Subcutaneous abdominal adipose tissue (tissue), 5 donors: ENCODE data around the gene LTB4R.

Experiments
- H3K27ac ChIP-seq: one replicate; pipeline ENCODE4 v1.7.0; 2013; ENCODE audit warnings: low read depth, mild to moderate bottlenecking, inconsistent platforms, low read length, moderate library complexity
- H3K27me3 ChIP-seq, 5 donors: one replicate each; pipeline ENCODE4 v1.7.0; 2013; ENCODE audit warnings: low read length in 5 of 5, inconsistent platforms in 1 of 5; ENCODE audit not compliant: control insufficient read depth in 5 of 5, insufficient read depth in 4 of 5
- H3K36me3 ChIP-seq, 5 donors: one replicate each; pipeline ENCODE4 v1.7.0; 2013; ENCODE audit warnings: low read length in 5 of 5; ENCODE audit not compliant: control insufficient read depth in 5 of 5, insufficient read depth in 5 of 5
- H3K4me1 ChIP-seq, 5 donors: one replicate each; pipeline ENCODE4 v1.7.0; 2013; ENCODE audit warnings: low read length in 5 of 5, mild to moderate bottlenecking in 3 of 5, moderate library complexity in 1 of 5; ENCODE audit not compliant: control insufficient read depth in 5 of 5, insufficient read depth in 5 of 5
- H3K4me3 ChIP-seq, 5 donors: one replicate each; pipeline ENCODE4 v1.7.0; 2013; ENCODE audit warnings: low read length in 5 of 5, low read depth in 1 of 5
- H3K9ac ChIP-seq, 5 donors: one replicate each; pipeline ENCODE4 v1.7.0; 2013; ENCODE audit warnings: low read length in 5 of 5, mild to moderate bottlenecking in 4 of 5, moderate library complexity in 3 of 5
- H3K9me3 ChIP-seq, 5 donors: one replicate each; pipeline ENCODE4 v1.7.0; 2013; ENCODE audit warnings: low read length in 5 of 5; ENCODE audit not compliant: control insufficient read depth in 5 of 5
- donor health status: healthy.
- donor health status: healthy.
- donor health status: healthy.
- donor health status: healthy.
- donor health status: healthy.

LTB4R gene, protein sequence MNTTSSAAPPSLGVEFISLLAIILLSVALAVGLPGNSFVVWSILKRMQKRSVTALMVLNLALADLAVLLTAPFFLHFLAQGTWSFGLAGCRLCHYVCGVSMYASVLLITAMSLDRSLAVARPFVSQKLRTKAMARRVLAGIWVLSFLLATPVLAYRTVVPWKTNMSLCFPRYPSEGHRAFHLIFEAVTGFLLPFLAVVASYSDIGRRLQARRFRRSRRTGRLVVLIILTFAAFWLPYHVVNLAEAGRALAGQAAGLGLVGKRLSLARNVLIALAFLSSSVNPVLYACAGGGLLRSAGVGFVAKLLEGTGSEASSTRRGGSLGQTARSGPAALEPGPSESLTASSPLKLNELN

DNA sequence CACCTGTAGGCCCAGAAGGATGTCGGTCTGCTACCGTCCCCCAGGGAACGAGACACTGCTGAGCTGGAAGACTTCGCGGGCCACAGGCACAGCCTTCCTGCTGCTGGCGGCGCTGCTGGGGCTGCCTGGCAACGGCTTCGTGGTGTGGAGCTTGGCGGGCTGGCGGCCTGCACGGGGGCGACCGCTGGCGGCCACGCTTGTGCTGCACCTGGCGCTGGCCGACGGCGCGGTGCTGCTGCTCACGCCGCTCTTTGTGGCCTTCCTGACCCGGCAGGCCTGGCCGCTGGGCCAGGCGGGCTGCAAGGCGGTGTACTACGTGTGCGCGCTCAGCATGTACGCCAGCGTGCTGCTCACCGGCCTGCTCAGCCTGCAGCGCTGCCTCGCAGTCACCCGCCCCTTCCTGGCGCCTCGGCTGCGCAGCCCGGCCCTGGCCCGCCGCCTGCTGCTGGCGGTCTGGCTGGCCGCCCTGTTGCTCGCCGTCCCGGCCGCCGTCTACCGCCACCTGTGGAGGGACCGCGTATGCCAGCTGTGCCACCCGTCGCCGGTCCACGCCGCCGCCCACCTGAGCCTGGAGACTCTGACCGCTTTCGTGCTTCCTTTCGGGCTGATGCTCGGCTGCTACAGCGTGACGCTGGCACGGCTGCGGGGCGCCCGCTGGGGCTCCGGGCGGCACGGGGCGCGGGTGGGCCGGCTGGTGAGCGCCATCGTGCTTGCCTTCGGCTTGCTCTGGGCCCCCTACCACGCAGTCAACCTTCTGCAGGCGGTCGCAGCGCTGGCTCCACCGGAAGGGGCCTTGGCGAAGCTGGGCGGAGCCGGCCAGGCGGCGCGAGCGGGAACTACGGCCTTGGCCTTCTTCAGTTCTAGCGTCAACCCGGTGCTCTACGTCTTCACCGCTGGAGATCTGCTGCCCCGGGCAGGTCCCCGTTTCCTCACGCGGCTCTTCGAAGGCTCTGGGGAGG is at the start of gene LTB4R:
Gene LTB4R, plus strand, starts transcription at position 857 of the 959 bp plus-strand sequence. CDS start 4,150 bp downstream, outside the sequence.
- no peaks in the 10 kb centered on the region for H3K9me3 ChIP-seq
- H3K27me3 ChIP-seq = no peaks in the 10 kb centered on the region
- peak within 1 kb of the TSS; percentile 74 for H3K27ac ChIP-seq
- peak within 1 kb of the TSS; percentile 54 to 71 (median 67) for H3K4me3 ChIP-seq
- H3K9ac ChIP-seq = peak within 1 kb of the TSS in 4 of 5 donors; percentile 45 to 79 (median 62)
- peaks cover 17 to 83% (median 71%) of the 10 kb centered on the region in 5 donors for H3K4me1 ChIP-seq
- H3K36me3 ChIP-seq = peaks cover 5 to 19% (median 18%) of the 10 kb centered on the region in 5 donors

DNA sequence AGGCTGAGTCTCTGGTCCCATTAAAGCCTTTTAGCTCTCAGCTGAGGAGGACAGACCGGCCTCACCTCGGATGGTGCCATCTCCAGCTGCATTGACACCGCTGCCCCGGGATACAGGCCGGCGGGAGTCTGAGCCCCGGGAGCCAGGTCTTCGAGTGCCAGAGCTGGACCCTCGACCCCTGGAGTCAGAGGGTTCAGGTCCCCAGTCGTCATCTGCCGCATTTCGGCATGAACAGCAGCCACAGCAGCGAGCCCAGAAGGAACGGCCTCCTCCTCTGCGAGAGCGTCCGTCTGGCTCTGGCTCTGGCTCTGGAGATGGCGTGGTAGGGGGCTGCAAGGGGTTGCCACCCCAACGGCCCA is 49.4 kb upstream of the LTB4R start:
- Histone ChIP-seq H3K9ac (no peak overlapping the region), H3K4me1 (peaks cover 0 to 21% (median 13%) of the 10 kb centered on the region in 5 donors), H3K36me3 (peaks cover 0 to 28% (median 21%) of the 10 kb centered on the region in 5 donors), H3K27ac (no peak overlapping the region), H3K27me3 (no peaks in the 10 kb centered on the region), H3K9me3 (no peaks in the 10 kb centered on the region), H3K4me3 (no peak overlapping the region)

DNA sequence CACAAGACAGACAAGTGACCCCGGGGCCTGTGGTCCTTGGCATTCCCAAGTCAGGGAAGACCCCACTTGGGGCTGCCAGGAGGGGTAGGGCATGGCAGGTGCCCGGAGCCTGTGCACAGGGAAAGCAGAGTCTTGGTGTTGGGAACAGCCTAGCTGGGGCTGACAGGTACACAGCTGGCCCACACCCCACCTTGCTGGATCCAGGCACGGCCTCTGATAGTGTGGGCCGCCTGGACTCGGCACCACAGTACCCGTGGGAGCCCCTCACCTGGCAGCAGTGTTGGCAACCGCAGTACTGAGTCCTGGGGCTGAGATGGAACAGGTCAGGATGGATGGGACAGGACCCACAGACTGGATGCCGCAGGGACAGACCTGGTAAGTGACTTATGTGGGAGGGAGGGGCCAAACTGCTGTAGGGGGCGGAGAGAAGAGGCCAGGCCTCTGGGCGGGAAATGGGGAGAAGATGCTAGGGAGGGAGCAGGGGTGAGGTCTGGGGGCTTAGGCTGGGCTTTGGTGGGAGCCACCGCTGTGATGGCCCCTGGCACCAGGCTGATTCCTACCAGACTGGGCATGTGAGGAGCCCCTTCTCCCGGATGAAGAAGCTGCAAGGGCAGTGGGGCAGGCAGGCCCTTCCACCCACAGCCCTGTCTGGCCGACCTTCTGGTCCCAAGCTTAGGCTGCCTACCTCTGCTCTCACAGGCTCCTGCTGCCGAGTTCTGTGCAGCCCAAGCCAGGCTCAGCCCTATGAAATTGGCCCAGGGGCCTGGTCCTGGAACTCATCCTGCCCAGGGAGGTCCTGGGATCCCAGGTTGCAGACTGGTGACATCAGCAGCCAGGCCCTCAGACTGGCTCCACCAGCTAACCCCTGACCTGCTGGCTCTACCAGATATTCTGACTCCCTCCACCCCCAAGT is 48.2 kb upstream of the LTB4R start, which contains the start of gene TGM1:
Gene TGM1, minus strand, starts transcription at position 357 of the 913 bp plus-strand sequence. CDS start 825 bp downstream, outside the sequence.
- no peak within 1 kb of the TSS for H3K9ac ChIP-seq
- peaks cover 0 to 40% (median 31%) of the 10 kb centered on the region in 5 donors for H3K36me3 ChIP-seq
- H3K27ac ChIP-seq = no peak within 1 kb of the TSS
- no peaks in the 10 kb centered on the region for H3K27me3 ChIP-seq
- no peak within 1 kb of the TSS for H3K4me3 ChIP-seq
- no peaks in the 10 kb centered on the region for H3K9me3 ChIP-seq
- H3K4me1 ChIP-seq = peaks cover 0 to 16% (median 10%) of the 10 kb centered on the region in 5 donors

DNA sequence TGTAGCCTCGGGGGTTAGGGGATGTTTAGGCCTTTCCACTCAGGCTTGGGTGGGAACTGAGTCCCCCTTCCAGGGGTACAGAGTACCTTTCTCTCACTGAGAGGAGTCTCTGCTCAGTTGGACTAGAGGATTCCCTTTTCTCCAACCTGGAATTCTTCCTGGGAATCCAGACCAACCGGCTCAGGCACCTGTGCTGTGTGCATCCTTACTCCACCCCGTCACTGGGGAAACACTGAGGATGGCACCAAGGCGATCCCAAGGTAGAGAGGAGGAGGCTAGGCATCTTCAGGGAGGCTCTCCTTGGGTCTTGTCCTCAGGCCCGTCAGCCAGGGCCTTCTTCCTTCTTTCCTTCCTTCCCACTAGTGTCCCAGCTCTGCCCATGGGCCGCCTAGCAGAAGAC is 47.5 kb upstream of the LTB4R start:
- H3K36me3 ChIP-seq = peaks cover 0 to 47% (median 38%) of the 10 kb centered on the region in 5 donors
- H3K27ac ChIP-seq = no peak overlapping the region
- H3K9ac ChIP-seq = no peak overlapping the region
- H3K27me3 ChIP-seq = no peaks in the 10 kb centered on the region
- H3K9me3 ChIP-seq = no peaks in the 10 kb centered on the region
- H3K4me3 ChIP-seq = no peak overlapping the region
- peaks cover 0 to 11% (median 8%) of the 10 kb centered on the region in 5 donors for H3K4me1 ChIP-seq

DNA sequence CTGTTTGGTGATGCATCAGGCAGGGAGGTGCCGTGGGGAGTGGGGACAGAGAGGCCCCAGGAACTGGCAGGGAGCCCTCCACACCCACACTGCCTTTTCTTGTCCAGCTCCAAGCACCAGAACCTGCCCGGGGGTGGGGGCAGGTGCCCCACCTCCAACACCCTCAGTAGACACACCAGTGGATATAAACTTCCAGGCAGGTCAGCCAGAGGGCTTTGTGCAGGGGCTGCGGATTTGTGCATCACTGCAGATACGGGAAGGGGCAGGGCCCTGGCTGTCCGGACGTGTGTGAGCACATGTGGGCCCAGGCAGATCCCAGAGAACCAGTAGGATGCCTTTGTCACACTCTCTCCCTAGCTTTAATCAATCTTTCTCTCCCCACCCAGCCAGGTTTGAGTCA is 47.0 kb upstream of the LTB4R start:
- Histone ChIP-seq H3K36me3 (peaks cover 0 to 52% (median 43%) of the 10 kb centered on the region in 5 donors), H3K4me3 (no peak overlapping the region), H3K27ac (no peak overlapping the region), H3K4me1 (peaks cover 0 to 7% (median 4%) of the 10 kb centered on the region in 5 donors), H3K27me3 (no peaks in the 10 kb centered on the region), H3K9ac (no peak overlapping the region), H3K9me3 (no peaks in the 10 kb centered on the region)

DNA sequence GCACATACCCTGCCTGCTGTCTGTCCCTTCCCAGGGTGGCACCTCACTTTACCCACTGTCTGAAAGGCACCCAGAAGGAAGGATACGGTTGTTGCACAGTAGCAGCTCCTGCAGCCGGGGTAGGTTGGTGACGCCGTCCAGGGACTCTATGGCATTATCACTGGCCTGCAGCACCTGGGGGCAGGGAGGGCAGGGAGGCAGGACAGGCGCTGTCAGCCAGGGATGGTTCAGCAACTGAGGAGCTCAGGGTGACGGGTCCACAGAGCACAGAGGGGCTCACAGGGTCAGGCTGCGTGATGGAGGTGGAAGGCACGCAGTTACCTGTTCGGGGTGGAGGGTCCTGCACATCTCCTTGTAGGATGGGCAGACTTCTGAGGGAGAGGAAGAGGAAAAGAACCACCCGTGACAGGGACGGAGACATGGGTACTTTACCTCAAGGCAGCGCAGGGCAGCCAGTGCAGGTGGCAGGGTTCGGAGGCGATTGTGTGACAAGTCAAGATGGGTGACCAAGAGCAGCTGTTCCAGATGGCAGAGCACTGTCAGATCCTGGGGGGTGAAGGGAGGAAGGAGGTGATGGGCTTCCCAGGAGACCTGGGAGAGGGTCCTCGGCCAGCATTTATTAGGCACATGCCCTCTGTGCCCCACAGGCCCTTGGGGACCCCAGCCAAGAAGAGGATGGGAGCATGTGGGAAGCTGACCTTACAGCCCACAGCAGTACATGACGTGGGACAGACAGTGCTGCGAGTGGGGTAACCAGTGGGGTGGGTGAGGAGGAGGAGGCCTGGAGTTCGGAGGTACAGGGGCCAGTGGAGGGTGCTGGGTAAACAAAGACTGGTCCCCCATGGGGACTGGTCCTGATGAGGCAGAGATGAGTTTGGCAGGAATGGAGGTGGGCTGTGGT is 44.7 kb upstream of the LTB4R start:
- Histone ChIP-seq H3K4me1 (peaks cover under 1 to 14% (median 9%) of the 10 kb centered on the region in 5 donors), H3K27me3 (no peaks in the 10 kb centered on the region)

DNA sequence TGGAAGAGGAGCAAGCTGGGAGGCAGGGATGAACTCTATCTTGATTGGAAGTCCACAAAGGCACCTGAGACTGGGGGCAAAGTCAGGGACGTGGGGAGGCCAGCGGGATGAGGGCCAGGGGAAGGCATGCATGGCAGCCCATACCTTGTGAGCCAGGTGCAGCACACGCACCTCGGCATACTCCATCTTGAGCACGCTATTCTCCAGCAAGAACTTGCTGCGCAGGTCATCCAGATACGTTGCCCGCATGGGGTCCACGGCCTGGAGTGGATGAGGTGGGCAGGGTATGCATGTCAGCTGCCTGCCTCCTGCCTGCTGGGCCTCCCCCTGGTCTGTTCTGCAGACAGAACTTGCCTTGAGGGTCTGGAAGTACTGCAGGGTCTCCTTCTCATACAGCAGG is 43.8 kb upstream of the LTB4R start:
- no peak overlapping the region for H3K4me3 ChIP-seq
- peaks cover 0 to 52% (median 47%) of the 10 kb centered on the region in 5 donors for H3K36me3 ChIP-seq
- H3K9ac ChIP-seq = no peak overlapping the region
- H3K27ac ChIP-seq = no peak overlapping the region
- H3K27me3 ChIP-seq = no peaks in the 10 kb centered on the region
- H3K4me1 ChIP-seq = peaks cover 4 to 23% (median 18%) of the 10 kb centered on the region in 5 donors
- no peaks in the 10 kb centered on the region for H3K9me3 ChIP-seq

More for the DNA sequence above, 44.7 kb upstream of the LTB4R start:
- Histone ChIP-seq H3K4me3 (no peak overlapping the region), H3K36me3 (peaks cover 0 to 53% (median 47%) of the 10 kb centered on the region in 5 donors), H3K9me3 (no peaks in the 10 kb centered on the region), H3K27ac (no peak overlapping the region), H3K9ac (no peak overlapping the region)

DNA sequence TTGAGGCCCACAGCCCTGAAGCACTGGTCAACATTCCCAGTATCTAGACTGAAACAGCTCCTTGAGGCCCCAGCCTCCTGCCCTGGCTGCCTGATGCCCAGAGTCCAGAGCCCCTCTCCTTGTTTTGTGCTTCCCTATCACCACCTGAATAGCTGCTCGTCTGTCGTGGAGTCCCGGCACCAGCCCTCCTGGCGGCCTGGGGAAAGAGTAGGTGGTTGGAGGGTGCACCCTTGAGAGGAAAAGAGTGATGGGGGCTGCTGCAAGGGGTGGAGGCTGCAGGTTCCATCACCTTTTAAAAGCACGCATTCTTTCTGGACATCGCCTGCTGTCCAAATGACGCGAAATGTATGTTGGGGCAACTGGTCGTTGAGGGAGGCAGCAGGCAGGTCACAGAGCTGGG is 43.1 kb upstream of the LTB4R start:
- no peak overlapping the region for H3K4me3 ChIP-seq
- no peak overlapping the region for H3K9ac ChIP-seq
- peaks cover 0 to 52% (median 47%) of the 10 kb centered on the region in 5 donors for H3K36me3 ChIP-seq
- H3K4me1 ChIP-seq = peaks cover 4 to 30% (median 23%) of the 10 kb centered on the region in 5 donors
- H3K27me3 ChIP-seq = no peaks in the 10 kb centered on the region
- H3K27ac ChIP-seq = no peak overlapping the region
- H3K9me3 ChIP-seq = no peaks in the 10 kb centered on the region
